OCI-M2 (cell line): Measurements from ENCODE around the gene TRMU.

Experiments
- DNase-seq: peaks from one replicate; lab custom pipeline; 2025; ENCODE audit not compliant: unreplicated experiment; lab: John Stamatoyannopoulos, UW

TRMU gene

GRCh38 chr22:46406791-46407190 lies 71.3 kb downstream of the TRMU start:
- no peak for DNase-seq
